HL-60 (cell line): ENCODE results near the gene FAM9C.
A peak's percentile ranks its signal among the peaks of the same experiment; 100 is the strongest.
"Not testable (repeated sequence)": the region's sequence is repeated elsewhere in the genome, so short reads cannot be mapped to it uniquely, and the experiment has no call there.

Experiments
- DNase-seq, 2 experiments: peaks; one replicate each; pipeline ENCODE4 v3.0.0-alpha.2; 2010 to 2020; ENCODE audit warnings: low read depth in 1 of 2, low spot score in 1 of 2
- H3K27ac ChIP-seq: fragments of 250-450 bp; sonication (Bioruptor Pico); replicated peaks from 2 replicates; pipeline ENCODE4 v1.5.1; 2020; ENCODE audit warnings: mild to moderate bottlenecking, moderate library complexity
- H3K27me3 ChIP-seq: fragments of 250-450 bp; sonication (Bioruptor Pico); 2 replicates; pipeline ENCODE4 v1.5.1; 2021; ENCODE audit warnings: mild to moderate bottlenecking, moderate library complexity; ENCODE audit not compliant: insufficient read depth, poor library complexity, severe bottlenecking
- H3K4me3 ChIP-seq: replicated peaks from 2 replicates; pipeline ENCODE4 v1.5.1; 2011; ENCODE audit warnings: mild to moderate bottlenecking, control low read depth, low read length; ENCODE audit not compliant: insufficient read depth
- CTCF ChIP-seq: IDR thresholded peaks from one replicate; pipeline ENCODE4 v1.5.1; 2011; ENCODE audit warnings: low read length, control low read depth, inconsistent platforms; ENCODE audit not compliant: insufficient read depth
- GABPA ChIP-seq: IDR thresholded peaks from 2 replicates; pipeline ENCODE4 v1.6.1; 2012; ENCODE audit warnings: low read depth
- POLR2AphosphoS5 ChIP-seq: IDR thresholded peaks from 2 replicates; pipeline ENCODE4 v1.6.1; 2012; ENCODE audit warnings: low read depth
- REST ChIP-seq: IDR thresholded peaks from 2 replicates; pipeline ENCODE4 v1.6.1; 2012; ENCODE audit warnings: low read depth; ENCODE audit not compliant: insufficient replicate concordance
- SPI1 ChIP-seq: IDR thresholded peaks from 2 replicates; pipeline ENCODE4 v1.6.1; 2012; ENCODE audit warnings: low read depth, mild to moderate bottlenecking, borderline replicate concordance

Gene FAM9C

DNA sequence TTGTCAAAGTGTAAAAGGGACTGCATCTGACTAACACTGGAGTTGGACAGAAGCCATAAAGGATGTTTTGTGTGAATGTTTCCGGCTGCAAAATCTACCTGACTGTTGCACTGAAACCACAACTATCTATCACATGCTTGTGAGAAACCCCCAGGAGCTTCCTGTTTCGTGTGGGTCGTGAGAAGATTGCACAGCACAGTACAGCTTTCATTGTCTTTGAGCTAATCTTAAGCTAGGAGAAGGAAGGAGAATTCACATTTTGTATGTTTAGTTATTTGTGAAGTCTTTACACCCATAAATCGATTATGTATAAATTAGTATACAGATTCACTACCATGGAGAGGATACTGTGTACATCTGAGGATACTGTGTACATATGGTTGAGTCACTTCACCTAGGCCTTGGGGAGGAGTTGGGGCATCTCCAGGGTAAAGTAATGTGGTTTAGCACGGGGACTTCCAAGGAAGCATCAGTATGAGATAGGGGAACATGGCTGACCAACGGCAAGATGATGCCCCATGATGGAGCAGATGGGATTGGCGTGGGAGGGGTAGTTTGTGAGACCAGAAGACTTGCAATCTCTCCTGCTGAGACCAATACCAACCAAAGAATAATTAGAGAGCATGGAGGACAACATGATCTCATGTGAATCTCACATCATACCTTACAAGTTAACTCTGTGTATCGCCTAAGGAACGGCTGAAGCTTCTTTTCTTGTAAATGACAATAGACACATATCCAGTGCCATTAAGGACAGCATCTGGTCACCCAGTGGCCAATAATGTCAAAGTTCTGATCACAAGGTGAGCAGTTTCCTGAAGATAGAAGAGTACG is 43.1 kb upstream of the FAM9C start:
- Histone ChIP-seq H3K27ac (peak overlapping the region; percentile 97), H3K27me3 (no peaks in the 10 kb centered on the region), H3K4me3 (no peak overlapping the region)
- TF ChIP-seq POLR2AphosphoS5 (peak; percentile 66; the same call in 1 of the 2 replicates), CTCF (no peak)
- peak; percentile 67 to 93 for DNase-seq

GRCh38 chrX:13086793-13087321 is 42.4 kb upstream of the FAM9C start:
- H3K27ac ChIP-seq: peak overlapping the region; percentile 97
- H3K27me3 ChIP-seq, DNase-seq, H3K4me3 ChIP-seq: not testable (repeated sequence)

- H3K27me3 ChIP-seq: no peaks in the 10 kb centered on the region
These were observed 41.7 kb upstream of the FAM9C start for GRCh38 chrX:13086076-13086475.

DNA sequence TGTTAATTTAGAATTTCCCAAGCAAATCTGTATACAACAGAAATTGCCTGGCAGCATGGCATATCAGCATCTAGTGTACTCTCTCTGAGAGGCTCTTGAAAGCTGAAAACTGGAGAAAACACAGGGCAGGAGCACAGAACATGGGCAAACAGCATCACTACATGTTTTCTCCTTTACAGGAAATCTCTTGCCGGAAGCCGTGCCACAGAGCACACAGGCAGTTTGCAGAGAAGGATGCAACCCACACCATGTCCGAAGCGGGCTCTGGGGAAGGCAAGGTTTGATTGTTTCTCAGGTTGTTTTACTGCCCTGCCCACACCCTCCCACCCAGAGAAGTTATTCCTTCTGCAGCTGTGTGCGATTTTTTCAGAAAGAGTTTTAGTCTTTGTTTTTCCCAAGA is 41.1 kb upstream of the FAM9C start:
- Histone ChIP-seq H3K27me3 (no peaks in the 10 kb centered on the region), H3K4me3 (no peak overlapping the region), H3K27ac (peak overlapping the region; percentile 97)
- TF ChIP-seq SPI1 (no peak), CTCF (no peak), REST (no peak), POLR2AphosphoS5 (no peak)
- no peak for DNase-seq

More at GRCh38 chrX:13086076-13086475, 41.7 kb upstream of the FAM9C start:
- Histone ChIP-seq H3K4me3 (no peak overlapping the region), H3K27ac (peak overlapping the region; percentile 97)
- TF ChIP-seq SPI1 (no peak), POLR2AphosphoS5 (no peak), CTCF (no peak), GABPA (no peak), REST (no peak)
- DNase-seq: no peak
